K562 (cell line): ENCODE measurements around the gene FAM228A. TPM values are rescaled to one million over a fixed set of nuclear protein-coding genes. Genes with fewer than 3 reads are reported as not detected.

ENCODE experiments used
- ATAC-seq: fragments of 200-7000 bp; cut with Tn5 transposase; 3 replicates; pipeline ENCODE4 v1.9.1; 2020; ENCODE audit warnings: moderate library complexity
- BruUV-seq: library from RNA; stranded (reverse); fragments of 400-500 nt; replicated peaks from 2 replicates; lab custom pipeline; 2021; lab: Mats Ljungman, UMichigan
- CTCF ChIA-PET: fragments of 300-600 bp; formaldehyde crosslinking; extraction: SDS; loops from one replicate; lab custom pipeline; 2021; ENCODE audit warnings: low intra/inter-chr PET ratio; lab: Yijun Ruan, JAX
- POLR2A ChIA-PET: fragments of 300-600, 350-650 bp; sonication (Branson Sonifier 250); formaldehyde crosslinking; extraction: SDS; loops from one replicate; lab custom pipeline; 2021; ENCODE audit warnings: antibody characterized with exemption, inconsistent platforms; lab: Yijun Ruan, JAX
- DNase-seq, 4 experiments: peaks; one replicate each; pipeline versions ENCODE4 v3.0.0 to v3.0.0-alpha.2; 2011 to 2018; ENCODE audit warnings: low spot score in 3 of 4, mixed read lengths in 3 of 4; ENCODE audit errors: extremely low read depth in 1 of 4
- FAIRE-seq: peaks from 2 replicates; lab custom pipeline; 2011; peaks lifted over from hg19 to GRCh38; lab: Jason Lieb, UNC
- H2AFZ ChIP-seq: 2 replicates; pipeline ENCODE4 v1.6.0; 2011; ENCODE audit warnings: low read depth, low read length, control low read depth, inconsistent platforms
- H3K27ac ChIP-seq: fragments of 200-600 bp; 3 replicates; pipeline ENCODE4 v1.8.0; 2011; ENCODE audit warnings: low read depth, mild to moderate bottlenecking, control low read depth, inconsistent platforms, low read length, moderate library complexity, mixed read lengths; ENCODE audit errors: extremely low read depth
- H3K27me3 ChIP-seq, 2 experiments: fragments of 300-600 bp in 1 of 2; 2 replicates in 1 of 2; 3 replicates in 1 of 2; pipeline versions ENCODE4 v1.6.0 to v1.8.0; 2011; ENCODE audit warnings: inconsistent platforms in 2 of 2, low read length in 2 of 2, mild to moderate bottlenecking in 1 of 2, mixed read lengths in 1 of 2, moderate library complexity in 1 of 2; ENCODE audit not compliant: control insufficient read depth in 2 of 2, insufficient read depth in 2 of 2
- H3K36me3 ChIP-seq: fragments of 300-600 bp; 3 replicates; pipeline ENCODE4 v1.8.0; 2011; ENCODE audit warnings: mild to moderate bottlenecking, low read length, inconsistent platforms; ENCODE audit not compliant: control insufficient read depth, insufficient read depth
- H3K4me1 ChIP-seq, 2 experiments: fragments of 200-600 bp in 1 of 2; replicated peaks in 1 of 2; 2 replicates in 1 of 2; 3 replicates in 1 of 2; pipeline versions ENCODE4 v1.5.1 to v1.8.0; 2011; ENCODE audit warnings: inconsistent platforms in 2 of 2, low read length in 2 of 2, mild to moderate bottlenecking in 1 of 2, mixed read lengths in 1 of 2, moderate library complexity in 1 of 2; ENCODE audit not compliant: control insufficient read depth in 2 of 2, insufficient read depth in 2 of 2
- H3K4me2 ChIP-seq: 2 replicates; pipeline ENCODE4 v1.6.1; 2011; ENCODE audit warnings: low read length, control low read depth, inconsistent platforms, mixed read lengths; ENCODE audit not compliant: insufficient read depth
- H3K4me3 ChIP-seq: fragments of 200-600 bp; sonication (generic), shearing (Covaris generic); 2 replicates; pipeline ENCODE4 v1.5.1; 2016; ENCODE audit warnings: control low read depth, inconsistent platforms
- H3K79me2 ChIP-seq: fragments of 200-600 bp; 3 replicates; pipeline ENCODE4 v1.8.0; 2011; ENCODE audit warnings: low read length, inconsistent platforms; ENCODE audit not compliant: control insufficient read depth, insufficient read depth
- H3K9ac ChIP-seq, 2 experiments: 2 replicates each; pipeline versions ENCODE4 v1.6.0 to v1.6.1; 2011; ENCODE audit warnings: low read depth in 2 of 2, low read length in 2 of 2, control low read depth in 1 of 2, inconsistent platforms in 1 of 2, mild to moderate bottlenecking in 1 of 2, mixed read lengths in 1 of 2; ENCODE audit not compliant: insufficient read depth in 1 of 2
- H3K9me1 ChIP-seq: one replicate; pipeline ENCODE4 v1.6.0; 2011; ENCODE audit warnings: inconsistent platforms, mild to moderate bottlenecking, low read length, moderate library complexity; ENCODE audit not compliant: control insufficient read depth, insufficient read depth
- H3K9me3 ChIP-seq: replicated peaks from 2 replicates; pipeline ENCODE4 v1.5.1; 2011; ENCODE audit warnings: low read depth, low read length, inconsistent platforms; ENCODE audit not compliant: control insufficient read depth, insufficient read depth
- H4K20me1 ChIP-seq: replicated peaks from 2 replicates; pipeline ENCODE4 v1.6.1; 2011; ENCODE audit warnings: low read length, inconsistent platforms, mixed read lengths; ENCODE audit not compliant: control insufficient read depth, insufficient read depth
- CBX2 ChIP-seq: fragments of 200-600 bp; sonication (generic); IDR thresholded peaks from one replicate; pipeline ENCODE4 v1.6.1; 2012; ENCODE audit warnings: mild to moderate bottlenecking, low read length, inconsistent platforms; ENCODE audit not compliant: insufficient read depth, poor library complexity, severe bottlenecking
- RERE ChIP-seq: sonication (generic); formaldehyde crosslinking; IDR thresholded peaks from 2 replicates; pipeline ENCODE4 v1.8.0; 2023; ENCODE audit warnings: missing genetic modification reagents, mild to moderate bottlenecking, borderline replicate concordance
- ZBTB49 ChIP-seq: sonication (generic); formaldehyde crosslinking; IDR thresholded peaks from 2 replicates; pipeline ENCODE4 v1.8.0; 2022; ENCODE audit warnings: missing genetic modification reagents, mild to moderate bottlenecking, borderline replicate concordance
- ZKSCAN3 ChIP-seq: fragments of 250-450 bp; sonication (Bioruptor Pico); IDR thresholded peaks from 2 replicates; pipeline ENCODE4 v1.4.0; 2020
- ZNF3 ChIP-seq: fragments of 250-450 bp; sonication (Bioruptor Pico); IDR thresholded peaks from 2 replicates; pipeline ENCODE4 v1.5.0; 2021; ENCODE audit warnings: mild to moderate bottlenecking, moderate library complexity
- WGBS: fragments of 100-300 bp; shearing (Covaris generic); methylation state at CpG from one replicate; pipeline ENCODE4 v1.1.6; 2016; ENCODE audit warnings: low coverage, mixed read lengths; ENCODE audit not compliant: insufficient coverage; ENCODE audit errors: missing lambda C conversion rate; 5-methylcytosine and 5-hydroxymethylcytosine counted together
- in situ Hi-C: fragments of 300-500 bp; cut with MboI; formaldehyde crosslinking; loops from 4 replicates; pipeline ENCODE4 v1.15.0; 2018; ENCODE audit warnings: inconsistent platforms, mixed read lengths
- intact Hi-C: fragments of 100-400 bp; cut with micrococcal nuclease; formaldehyde crosslinking; loops from 2 replicates; pipeline ENCODE4 v1.14.2; 2022
- polyA plus RNA-seq, 8 experiments: library from polyadenylated mRNA; depleted of rRNA in 4 of 8; stranded (reverse) in 5 of 8; unstranded in 3 of 8; fragments of >200 nt; fragmentation: Nextera tagmentation in 2 of 8; fragmentation: Illumina TruSeq in 1 of 8; extraction: Ambion mirVana in 2 of 8; extraction: Trizol in 1 of 8; gene quantifications; 2 replicates each; pipeline versions ENCODE4 v1.2.1 to v1.2.3, GENCODE V29; 2011 to 2014; ENCODE audit warnings: inconsistent platforms in 1 of 8, missing spikeins in 1 of 8
- total RNA-seq, 7 experiments: library from RNA; depleted of rRNA in 6 of 7; stranded (reverse); fragments of >200 nt in 6 of 7; fragmentation: Illumina TruSeq in 2 of 7; extraction: Trizol in 2 of 7; gene quantifications; 2 replicates each; pipeline versions ENCODE4 v1.2.1 to v1.2.3, GENCODE V29; 2011 to 2021; ENCODE audit warnings: low replicate concordance in 1 of 7

The FAM228A gene
- total and polyA plus RNA-seq, 9 of the 15 experiments (the other 6 are each of a cell fraction or from before 2014, with no cell fraction given), result not detected

GRCh38 chr2:24238158-24238557 lies 63.3 kb downstream of the FAM228A start:
- Histone ChIP-seq H3K9ac (no peak overlapping the region), H2AFZ (no peak overlapping the region), H3K27ac (no peak overlapping the region), H4K20me1 (no peaks in the 10 kb centered on the region), H3K4me2 (no peak overlapping the region; the same call in 1 of the 2 replicates), H3K4me3 (no peak overlapping the region), H3K36me3 (no peaks in the 10 kb centered on the region), H3K79me2 (no peaks in the 10 kb centered on the region), H3K9me3 (no peaks in the 10 kb centered on the region), H3K27me3 (no peaks in the 10 kb centered on the region), H3K4me1 (no peaks in the 10 kb centered on the region), H3K9me1 (no peaks in the 10 kb centered on the region)
- CTCF ChIA-PET, result no interaction called here
- in situ Hi-C loops, result no loop called here
- DNase-seq (no peak), ATAC-seq (no peak), FAIRE-seq (no peak)
- POLR2A ChIA-PET, result no interaction called here
- WGBS, result 33% methylated on average over 2 of the region's 2 CpGs
- TF ChIP-seq CBX2 (no peak), RERE (CRISPR knock-in tag) (no peak), ZKSCAN3 (no peak), ZBTB49 (no peak), ZNF3 (CRISPR knock-in tag) (no peak)
- intact Hi-C loops, result no loop called here
- no TSS peak for BruUV-seq
